GM23338 (cell line): Measurements from ENCODE around the gene RAB4A. TPM values are rescaled to one million over a fixed set of nuclear protein-coding genes. Genes with fewer than 3 reads are reported as not detected.

Source experiments
- ATAC-seq: fragments of 200-7000 bp; cut with Tn5 transposase; 3 replicates; pipeline ENCODE4 v1.9.1; 2020
- DNase-seq: peaks from one replicate; pipeline ENCODE4 v3.0.0-alpha.2; 2015; ENCODE audit warnings: low spot score
- H2AFZ ChIP-seq: fragments of 200-600 bp; sonication (generic); 2 replicates; pipeline ENCODE4 v1.8.0; 2016; ENCODE audit warnings: antibody characterized with exemption, mild to moderate bottlenecking, moderate library complexity
- H3F3A ChIP-seq: fragments of 200-600 bp; sonication (generic); replicated peaks from 2 replicates; pipeline ENCODE4 v1.8.0; 2017; ENCODE audit warnings: antibody characterized with exemption, mixed run types, low read depth
- H3K27ac ChIP-seq: fragments of 200-600 bp; sonication (generic); 2 replicates; pipeline ENCODE4 v1.6.1; 2016; ENCODE audit warnings: low read depth
- H3K27me3 ChIP-seq: fragments of 200-600 bp; sonication (generic); 2 replicates; pipeline ENCODE4 v1.8.0; 2016; ENCODE audit warnings: mild to moderate bottlenecking, mixed run types, moderate library complexity; ENCODE audit not compliant: insufficient read depth
- H3K36me3 ChIP-seq: fragments of 200-600 bp; sonication (generic); 2 replicates; pipeline ENCODE4 v1.8.0; 2016; ENCODE audit warnings: mild to moderate bottlenecking; ENCODE audit not compliant: insufficient read depth
- H3K4me1 ChIP-seq: fragments of 200-600 bp; sonication (generic); 2 replicates; pipeline ENCODE4 v1.8.0; 2016; ENCODE audit warnings: mild to moderate bottlenecking, moderate library complexity; ENCODE audit not compliant: insufficient read depth
- H3K4me2 ChIP-seq: fragments of 200-600 bp; sonication (generic); 2 replicates; pipeline ENCODE4 v1.7.1; 2017; ENCODE audit warnings: mixed run types
- H3K4me3 ChIP-seq: fragments of 200-600 bp; sonication (generic); 2 replicates; pipeline ENCODE4 v1.6.1; 2016; ENCODE audit warnings: mixed run types
- H3K79me2 ChIP-seq: fragments of 200-600 bp; sonication (generic); replicated peaks from 2 replicates; pipeline ENCODE4 v1.8.0; 2017; ENCODE audit warnings: mild to moderate bottlenecking; ENCODE audit not compliant: insufficient read depth
- H3K9me2 ChIP-seq: fragments of 200-600 bp; sonication (generic); 2 replicates; pipeline ENCODE4 v1.8.0; 2017; ENCODE audit not compliant: insufficient read depth
- H4K20me1 ChIP-seq: fragments of 200-600 bp; sonication (generic); replicated peaks from 2 replicates; pipeline ENCODE4 v1.8.0; 2017; ENCODE audit warnings: mild to moderate bottlenecking; ENCODE audit not compliant: insufficient read depth
- H3K27ac Mint-ChIP-seq: 2 replicates; pipeline ENCODE4 v1.8.0; 2020; ENCODE audit warnings: inconsistent platforms, mild to moderate bottlenecking, moderate library complexity, mixed read lengths
- H3K27me3 Mint-ChIP-seq: 3 replicates; pipeline ENCODE4 v1.8.0; 2022; ENCODE audit warnings: low read depth, mild to moderate bottlenecking, moderate library complexity, mixed read lengths, inconsistent platforms; ENCODE audit not compliant: insufficient read depth, poor library complexity
- H3K36me3 Mint-ChIP-seq: 3 replicates; pipeline ENCODE4 v1.8.0; 2021; ENCODE audit warnings: low read depth, mild to moderate bottlenecking, inconsistent platforms, moderate library complexity, mixed read lengths
- H3K4me1 Mint-ChIP-seq: 3 replicates; pipeline ENCODE4 v1.8.0; 2020; ENCODE audit warnings: mild to moderate bottlenecking, inconsistent platforms, mixed read lengths
- H3K4me3 Mint-ChIP-seq: 3 replicates; pipeline ENCODE4 v1.8.0; 2021; ENCODE audit warnings: moderate library complexity, mild to moderate bottlenecking, inconsistent platforms, mixed read lengths
- H3K9me3 Mint-ChIP-seq: 3 replicates; pipeline ENCODE4 v1.8.0; 2020; ENCODE audit warnings: moderate library complexity, mild to moderate bottlenecking, inconsistent platforms, mixed read lengths
- CREB1 ChIP-seq: fragments of 250-450 bp; sonication (Bioruptor Pico); IDR thresholded peaks from 2 replicates; pipeline ENCODE4 v1.5.0; 2020; ENCODE audit warnings: low read depth, mild to moderate bottlenecking, moderate library complexity
- CTCF ChIP-seq, 2 experiments: fragments of 200-600 bp in 1 of 2; sonication (generic) in 1 of 2; conservative IDR thresholded peaks; 2 replicates each; pipeline versions ENCODE4 v1.5.1 to v1.6.1; 2016 to 2017; ENCODE audit warnings: antibody characterized with exemption in 2 of 2, low read depth in 2 of 2, mild to moderate bottlenecking in 2 of 2, moderate library complexity in 1 of 2
- EZH2phosphoT487 ChIP-seq: fragments of 200-600 bp; sonication (generic); IDR thresholded peaks from one replicate; pipeline ENCODE4 v1.8.1; 2018; ENCODE audit warnings: antibody characterized with exemption; ENCODE audit not compliant: unreplicated experiment
- JUNB ChIP-seq: IDR thresholded peaks from one replicate; pipeline ENCODE4 v1.6.1; 2016; ENCODE audit warnings: antibody characterized with exemption; ENCODE audit not compliant: unreplicated experiment
- POLR2AphosphoS5 ChIP-seq: IDR thresholded peaks from 2 replicates; pipeline ENCODE4 v1.6.1; 2016; ENCODE audit warnings: antibody characterized with exemption, low read depth
- REST ChIP-seq: IDR thresholded peaks from one replicate; pipeline ENCODE4 v1.6.1; 2018; ENCODE audit warnings: antibody characterized with exemption; ENCODE audit not compliant: unreplicated experiment
- STAT1 ChIP-seq: IDR thresholded peaks from one replicate; pipeline ENCODE4 v1.6.1; 2016; ENCODE audit warnings: antibody characterized with exemption; ENCODE audit not compliant: unreplicated experiment
- ZNF331 ChIP-seq: fragments of 250-450 bp; sonication (Bioruptor Pico); IDR thresholded peaks from 2 replicates; pipeline ENCODE4 v1.5.0; 2020; ENCODE audit warnings: low read depth, mild to moderate bottlenecking, moderate library complexity
- polyA plus RNA-seq: library from polyadenylated mRNA; unstranded; fragments of >200 nt; fragmentation: Nextera tagmentation; extraction: Ambion mirVana; gene quantifications from 2 replicates; pipeline ENCODE4 v1.2.1, GENCODE V29; 2016
- total RNA-seq: library from RNA; depleted of rRNA; stranded (reverse); fragments of >200 nt; shearing (Covaris generic); gene quantifications from 2 replicates; pipeline ENCODE4 v1.2.3, GENCODE V29; 2014

Gene RAB4A
- total and polyA plus RNA-seq, 2 experiments from 2014 or later, result 37.5 to 50.8 TPM

DNA sequence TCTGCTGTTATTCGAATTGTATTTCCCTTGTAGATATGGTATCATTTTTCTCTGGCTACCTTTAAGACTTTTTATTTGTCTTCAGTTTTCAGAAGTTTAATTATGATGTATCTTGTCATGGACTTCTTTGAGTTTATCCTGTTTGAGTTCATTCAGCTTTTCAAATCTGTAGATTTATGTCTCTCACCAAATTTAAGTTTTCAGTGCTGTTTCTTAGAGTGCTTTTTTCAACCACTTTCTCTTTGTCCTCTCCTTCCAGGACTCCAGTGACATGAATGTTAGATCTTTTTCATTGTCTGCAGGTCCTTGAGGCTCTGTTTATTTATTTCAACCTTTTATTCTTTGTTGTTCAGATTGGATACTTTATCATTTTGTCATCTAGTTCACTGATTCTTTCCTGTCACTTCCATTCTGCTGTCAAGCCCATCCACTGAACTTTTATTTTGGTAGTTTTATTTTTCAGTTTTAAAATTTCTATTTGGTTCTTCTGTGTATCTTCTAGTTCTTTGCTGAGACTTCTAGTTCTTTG is 11.4 kb downstream of the RAB4A start:
- DNase-seq (no peak), ATAC-seq (no peak)
- H3F3A ChIP-seq, result no peaks in the 10 kb centered on the region
- H3K79me2 ChIP-seq, result peaks cover 97% of the 10 kb centered on the region
- peaks cover 23% of the 10 kb centered on the region for H4K20me1 ChIP-seq
- peaks cover 11% of the 10 kb centered on the region; the same call in 1 of the 2 replicates for H3K4me1 ChIP-seq
- Mint-ChIP-seq H3K4me3 (no peak overlapping the region), H3K4me1 (peaks cover 15% of the 10 kb centered on the region; the same call in 2 of the 3 replicates), H3K27ac (no peak overlapping the region), H3K36me3 (no peaks in the 10 kb centered on the region), H3K27me3 (no peaks in the 10 kb centered on the region), H3K9me3 (no peaks in the 10 kb centered on the region)
- H3K36me3 ChIP-seq, result no peaks in the 10 kb centered on the region
- no peak overlapping the region for H2AFZ ChIP-seq
- TF ChIP-seq CREB1 (CRISPR knock-in tag) (no peak), EZH2phosphoT487 (no peak), POLR2AphosphoS5 (no peak), CTCF (conservative IDR thresholded peaks at IDR 0.05; ENCODE audit: low read depth in 2 of 2) (no peak), JUNB (no peak), REST (no peak)
- H3K9me2 ChIP-seq, result no peaks in the 10 kb centered on the region
- no peaks in the 10 kb centered on the region for H3K27me3 ChIP-seq
- no peak overlapping the region for H3K4me2 ChIP-seq
- H3K27ac ChIP-seq, result no peak overlapping the region
- no peak overlapping the region for H3K4me3 ChIP-seq

- Histone ChIP-seq H3K27me3 (no peaks in the 10 kb centered on the region), H3F3A (no peaks in the 10 kb centered on the region), H2AFZ (no peak overlapping the region), H3K4me1 (peaks cover 11% of the 10 kb centered on the region; the same call in 1 of the 2 replicates), H4K20me1 (peaks cover 27% of the 10 kb centered on the region; the same call in 1 of the 2 replicates), H3K79me2 (peaks cover 95% of the 10 kb centered on the region), H3K27ac (no peak overlapping the region), H3K4me2 (no peak overlapping the region), H3K36me3 (no peaks in the 10 kb centered on the region), H3K9me2 (no peaks in the 10 kb centered on the region), H3K4me3 (no peak overlapping the region)
- H3K27me3 Mint-ChIP-seq, result no peaks in the 10 kb centered on the region
- H3K36me3 Mint-ChIP-seq, result no peaks in the 10 kb centered on the region
- ATAC-seq (no peak), DNase-seq (no peak)
- H3K4me1 Mint-ChIP-seq, result peaks cover 15% of the 10 kb centered on the region; the same call in 2 of the 3 replicates
- no peaks in the 10 kb centered on the region for H3K9me3 Mint-ChIP-seq
- no peak overlapping the region for H3K4me3 Mint-ChIP-seq
- H3K27ac Mint-ChIP-seq, result no peak overlapping the region
- TF ChIP-seq ZNF331 (CRISPR knock-in tag) (no peak), STAT1 (no peak), CTCF (conservative IDR thresholded peaks at IDR 0.05; ENCODE audit: low read depth in 2 of 2) (no peak)
Observed at GRCh38 chr1:229283183-229283611, 12.3 kb downstream of the RAB4A start.
